ENCODE data around the gene SDCBP2.

The SDCBP2 gene

GRCh38 chr20:1327827-1328679 lies 886 bp downstream of the SDCBP2 start:
- no peak for DNase-seq

- no peak for DNase-seq
Measured at GRCh38 chr20:1327241-1327653, 1.7 kb downstream of the SDCBP2 start.

GRCh38 chr20:1326031-1326930 lies 2.7 kb downstream of the SDCBP2 start:
- DNase-seq: no peak

GRCh38 chr20:1325173-1326030 lies 3.5 kb downstream of the SDCBP2 start:
- peak; percentile 99 for DNase-seq

- DNase-seq: peak; percentile 38
Measured at GRCh38 chr20:1324598-1325172, 4.3 kb downstream of the SDCBP2 start.

GRCh38 chr20:1323830-1324597 lies 4.9 kb downstream of the SDCBP2 start:
- no peak for DNase-seq

GRCh38 chr20:1323256-1323655 lies 5.7 kb downstream of the SDCBP2 start:
- no peak for DNase-seq

GRCh38 chr20:1322511-1323245 lies 6.3 kb downstream of the SDCBP2 start:
- DNase-seq: peak; percentile 47

GRCh38 chr20:1321654-1321939 lies 7.3 kb downstream of the SDCBP2 start:
- DNase-seq: no peak

- DNase-seq: no peak
Measured at GRCh38 chr20:1320902-1321653, 7.9 kb downstream of the SDCBP2 start.

- DNase-seq: no peak
Measured at GRCh38 chr20:1320016-1320415, 8.9 kb downstream of the SDCBP2 start.

- no peak for DNase-seq
Measured at GRCh38 chr20:1319462-1319861, 9.5 kb downstream of the SDCBP2 start.

- DNase-seq: no peak
Measured at GRCh38 chr20:1319051-1319450, 9.9 kb downstream of the SDCBP2 start.

- DNase-seq: no peak
Measured at GRCh38 chr20:1317545-1318255, 11.2 kb downstream of the SDCBP2 start.

- no peak for DNase-seq
Measured at GRCh38 chr20:1315804-1316203, 13.1 kb downstream of the SDCBP2 start.

- peak; percentile 52 for DNase-seq
Measured at GRCh38 chr20:1313236-1313964, 15.5 kb downstream of the SDCBP2 start.

GRCh38 chr20:1312904-1313235 lies 16.1 kb downstream of the SDCBP2 start:
- no peak for DNase-seq

- no peak for DNase-seq
Measured at GRCh38 chr20:1312308-1312707, 16.6 kb downstream of the SDCBP2 start.
